GM18498 (cell line): Measurements from ENCODE around the gene ATG13.

Source experiments
- ATAC-seq: cut with Tn5 transposase; IDR thresholded peaks from one replicate; pipeline ENCODE4 v1.9.1; 2021; ENCODE audit warnings: mild to moderate bottlenecking, moderate library complexity; ENCODE audit not compliant: unreplicated experiment

The ATG13 gene

GRCh38 chr11:46722566-46723358 is 105.4 kb downstream of the ATG13 start:
- no peak for ATAC-seq

- no peak for ATAC-seq
These were observed 106.0 kb downstream of the ATG13 start for GRCh38 chr11:46723359-46723680.

GRCh38 chr11:46724088-46724487 is 106.7 kb downstream of the ATG13 start:
- ATAC-seq, result no peak
